ENCODE measurements around the gene DEFB131B.
"Not testable (repeated sequence)": the region's sequence is repeated elsewhere in the genome, so short reads cannot be mapped to it uniquely, and the experiment has no call there.

Gene DEFB131B

GRCh38 chr11:71911321-71911985 lies 33.2 kb downstream of the DEFB131B start:
- peak; percentile 28 for DNase-seq (ENCODE audit: low read depth)

DNA sequence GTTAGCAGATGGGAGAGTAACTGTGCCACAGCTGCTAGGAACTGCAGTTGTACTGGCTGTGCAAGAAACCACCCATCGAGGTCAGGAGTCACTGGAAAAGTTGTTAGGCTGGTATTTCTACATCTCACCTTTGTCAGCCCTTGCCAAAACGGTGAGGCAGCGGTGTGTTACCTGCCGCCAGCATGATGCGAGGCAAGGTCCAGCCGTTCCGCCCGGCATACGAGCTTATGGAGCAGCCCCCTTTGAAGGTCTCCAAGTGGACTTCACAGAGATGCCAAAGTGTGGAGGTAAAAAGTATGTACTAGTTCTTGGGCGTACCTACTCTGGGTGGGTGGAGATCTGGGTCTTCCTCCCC lies 33.7 kb downstream of the DEFB131B start:
- not testable (repeated sequence) for DNase-seq (ENCODE audit: low read depth)

DNA sequence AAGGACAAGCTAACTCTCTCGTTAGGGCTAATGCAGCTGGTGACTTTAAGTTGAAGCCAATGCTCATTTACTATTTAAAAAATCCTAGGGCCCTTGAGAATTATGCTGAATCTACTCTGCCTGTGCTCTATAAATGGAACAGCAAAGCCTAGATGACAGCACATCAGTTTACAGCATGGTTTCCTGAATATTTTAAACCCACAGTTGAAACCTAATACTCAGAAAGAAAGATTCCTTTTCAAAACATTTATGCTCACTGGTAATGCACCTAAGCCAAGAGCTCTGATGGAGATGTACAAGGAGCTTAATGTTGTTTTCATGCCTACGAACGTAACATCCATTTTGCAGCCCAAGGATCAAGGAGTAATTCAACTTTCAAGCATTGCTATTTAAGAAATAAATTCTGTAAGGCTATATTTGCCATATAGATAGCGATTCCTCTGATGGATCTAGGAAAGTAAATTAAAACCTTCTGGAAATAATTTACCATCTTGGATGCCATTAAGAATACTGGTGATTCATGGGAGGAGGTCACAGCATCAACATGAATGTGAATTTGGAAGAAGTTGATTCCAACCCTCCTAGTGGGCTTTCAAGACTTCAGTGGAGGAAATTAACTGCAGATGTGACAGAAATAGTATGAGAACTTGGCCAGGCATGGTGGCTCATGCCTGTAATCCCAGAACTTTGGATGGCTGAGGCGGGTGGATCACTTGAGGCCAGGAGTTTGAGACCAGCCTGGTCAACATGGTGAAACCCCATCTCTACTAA lies 35.7 kb downstream of the DEFB131B start:
- DNase-seq (ENCODE audit: low read depth) = no peak

GRCh38 chr11:71914617-71915189 lies 36.5 kb downstream of the DEFB131B start:
- DNase-seq (ENCODE audit: low read depth) = no peak

DNA sequence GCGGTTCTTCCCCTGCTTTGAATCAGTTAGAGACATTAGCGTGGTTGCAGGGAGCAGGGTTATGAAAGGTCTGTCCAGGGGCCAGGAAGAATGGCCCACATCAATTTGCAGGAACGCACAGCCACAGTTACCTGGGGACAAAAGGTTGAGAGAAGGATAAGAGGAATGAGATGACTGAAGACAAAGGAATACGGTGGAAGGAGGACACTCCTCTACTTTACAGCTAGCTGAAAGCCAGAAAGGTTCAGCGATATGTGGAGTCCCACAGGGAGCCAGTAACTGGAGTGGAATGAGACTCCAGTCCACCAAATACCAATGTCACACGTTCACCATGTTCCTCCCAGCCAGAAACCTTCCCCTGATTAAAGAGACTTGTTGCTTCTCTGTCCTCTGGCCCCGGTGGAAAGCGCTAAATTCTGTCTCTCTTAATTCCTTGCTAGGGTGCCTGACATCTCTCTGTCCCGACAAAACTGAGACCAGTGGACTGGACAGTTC lies 39.4 kb downstream of the DEFB131B start:
- DNase-seq (ENCODE audit: low read depth) = no peak

DNA sequence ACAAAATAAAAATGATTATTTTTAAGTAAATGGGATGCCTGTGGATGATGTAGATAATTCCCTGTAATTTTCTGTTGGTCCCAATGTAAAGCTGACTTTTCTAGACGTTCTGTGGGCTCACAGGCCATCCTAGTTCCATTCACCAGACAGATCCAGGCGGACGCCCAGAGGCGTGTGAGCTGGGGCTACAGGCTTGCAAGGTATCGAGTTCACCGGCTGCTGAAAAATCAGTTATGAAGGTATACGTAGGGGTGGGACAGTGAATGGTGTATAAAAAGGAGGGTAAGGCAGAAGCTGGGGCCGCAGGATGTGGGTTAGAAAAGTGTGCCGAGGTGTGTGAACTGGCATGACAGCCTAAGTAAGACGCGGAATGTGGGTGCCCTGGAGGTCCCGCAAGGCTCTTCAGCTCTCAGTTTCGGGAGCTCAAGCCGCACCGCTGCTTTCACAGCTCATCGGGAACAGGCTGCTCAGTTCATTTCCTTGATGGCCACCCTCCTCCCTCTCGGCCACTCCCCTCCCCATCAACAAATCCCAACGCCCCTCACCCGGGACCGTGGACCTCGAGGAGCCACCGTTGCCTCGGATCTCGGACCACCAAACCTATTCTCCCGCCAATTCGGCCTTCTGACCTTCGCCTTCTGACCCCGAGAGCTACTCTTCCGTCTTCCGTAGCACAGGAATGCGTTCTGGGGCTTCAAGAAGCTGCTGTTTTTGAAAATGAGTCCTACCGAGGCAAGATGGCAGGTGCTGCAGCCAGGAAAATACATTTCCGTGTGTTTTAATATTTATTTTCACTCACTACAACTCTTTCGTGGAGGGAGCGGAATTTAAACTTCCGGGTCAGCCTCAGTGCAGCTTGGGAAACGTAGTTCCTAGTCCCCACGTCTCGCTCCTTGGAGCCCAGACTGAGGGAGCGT lies 49.8 kb downstream of the DEFB131B start, which contains the start of gene XNDC1N:
Gene XNDC1N, minus strand, starts transcription at position 775 of the 917 bp plus-strand sequence. CDS start 5,241 bp downstream, outside the sequence.
- peak; percentile 92 for DNase-seq (ENCODE audit: low read depth)

GRCh38 chr11:71928737-71929443 lies 50.6 kb downstream of the DEFB131B start, which contains the start of gene RNF121:
RNF121 (plus strand) TSS chr11:71929046; CDS start chr11:71929062, 16 bp downstream.
- DNase-seq (ENCODE audit: low read depth) = peak; percentile 96

- no peak for DNase-seq (ENCODE audit: low read depth)
Observed at GRCh38 chr11:71929491-71929890, 51.2 kb downstream of the DEFB131B start.

GRCh38 chr11:71930556-71931244 lies 52.4 kb downstream of the DEFB131B start:
- no peak for DNase-seq (ENCODE audit: low read depth)

DNA sequence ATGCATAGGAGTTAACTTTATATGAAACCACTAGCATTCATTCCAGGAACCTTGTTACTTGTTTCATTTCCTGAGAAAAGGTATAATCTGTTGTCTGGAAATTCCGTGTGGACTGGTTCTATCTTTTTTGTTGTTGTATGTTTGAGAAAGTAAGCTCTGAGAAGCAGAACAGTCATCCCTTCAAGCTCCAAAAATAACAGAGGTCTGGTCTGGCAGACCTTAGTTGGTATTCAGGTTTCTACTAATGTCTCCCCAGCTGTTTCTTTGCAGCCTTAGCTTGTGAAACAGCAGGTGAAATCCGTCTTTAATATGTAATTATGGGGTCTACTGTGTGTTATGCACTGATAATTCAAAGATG lies 53.0 kb downstream of the DEFB131B start:
- no peak for DNase-seq (ENCODE audit: low read depth)

DNA sequence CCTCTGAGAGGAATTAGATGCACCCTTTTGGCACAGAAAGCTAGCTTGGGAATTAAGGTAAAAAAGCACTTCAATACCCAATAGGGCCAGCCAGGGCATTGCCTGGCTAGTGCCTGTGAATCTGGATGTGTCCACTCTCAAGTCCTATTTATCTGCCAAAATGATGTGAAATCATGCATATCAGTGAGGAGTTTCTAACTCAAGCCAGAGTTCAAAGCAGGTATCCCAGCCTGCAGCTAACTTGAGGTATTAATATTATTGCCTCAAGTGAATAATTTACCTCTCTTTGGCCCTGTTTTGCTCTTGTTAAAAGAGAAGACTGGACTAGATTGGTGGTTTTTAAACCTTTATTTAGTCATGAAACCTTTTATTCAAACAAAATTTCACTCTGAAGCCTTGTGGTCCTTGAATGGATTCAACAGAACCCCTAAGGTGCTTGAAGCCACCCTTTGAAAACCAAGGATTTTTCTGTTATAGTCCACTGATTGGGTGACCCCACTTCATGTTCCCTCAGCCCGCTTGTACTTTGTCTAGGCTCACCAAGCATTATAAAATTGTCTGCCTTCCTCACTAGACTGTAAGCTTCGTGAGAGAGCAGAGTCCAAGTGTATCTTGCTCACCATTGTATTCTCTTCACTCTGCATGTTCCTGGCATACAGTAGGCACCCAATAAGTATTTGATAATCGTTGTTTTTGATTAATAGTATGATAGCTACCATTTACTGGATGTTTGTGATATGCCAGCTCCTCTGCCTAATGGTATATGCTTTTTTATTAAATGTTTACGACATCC lies 55.1 kb downstream of the DEFB131B start:
- no peak for DNase-seq (ENCODE audit: low read depth)
